HG03066 (cell line): ENCODE results near the gene BCL2L1.

Experiments
- ATAC-seq: cut with Tn5 transposase; IDR thresholded peaks from one replicate; pipeline ENCODE4 v1.9.1; 2021; ENCODE audit warnings: low read depth; ENCODE audit not compliant: unreplicated experiment

Gene BCL2L1

DNA sequence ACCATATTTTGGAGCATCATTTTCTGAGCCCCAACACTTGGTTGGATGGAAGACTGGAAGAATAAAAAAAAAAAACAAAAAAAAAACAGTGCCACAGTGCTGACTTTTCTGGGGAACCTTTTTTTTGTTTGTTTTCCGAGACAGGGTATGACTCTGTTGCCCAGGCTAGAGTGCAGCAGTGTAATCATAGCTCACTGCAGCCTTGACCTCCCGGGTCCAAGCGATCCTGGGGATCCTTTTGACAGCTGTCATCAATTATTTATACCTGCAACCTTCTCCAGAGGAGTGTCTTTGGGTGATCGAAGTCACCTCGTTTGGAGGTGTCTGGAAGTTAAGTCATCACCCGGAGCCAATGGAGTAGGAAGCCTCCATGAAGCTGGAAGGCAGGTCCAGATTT is 8.7 kb upstream of the BCL2L1 start:
- no peak for ATAC-seq

DNA sequence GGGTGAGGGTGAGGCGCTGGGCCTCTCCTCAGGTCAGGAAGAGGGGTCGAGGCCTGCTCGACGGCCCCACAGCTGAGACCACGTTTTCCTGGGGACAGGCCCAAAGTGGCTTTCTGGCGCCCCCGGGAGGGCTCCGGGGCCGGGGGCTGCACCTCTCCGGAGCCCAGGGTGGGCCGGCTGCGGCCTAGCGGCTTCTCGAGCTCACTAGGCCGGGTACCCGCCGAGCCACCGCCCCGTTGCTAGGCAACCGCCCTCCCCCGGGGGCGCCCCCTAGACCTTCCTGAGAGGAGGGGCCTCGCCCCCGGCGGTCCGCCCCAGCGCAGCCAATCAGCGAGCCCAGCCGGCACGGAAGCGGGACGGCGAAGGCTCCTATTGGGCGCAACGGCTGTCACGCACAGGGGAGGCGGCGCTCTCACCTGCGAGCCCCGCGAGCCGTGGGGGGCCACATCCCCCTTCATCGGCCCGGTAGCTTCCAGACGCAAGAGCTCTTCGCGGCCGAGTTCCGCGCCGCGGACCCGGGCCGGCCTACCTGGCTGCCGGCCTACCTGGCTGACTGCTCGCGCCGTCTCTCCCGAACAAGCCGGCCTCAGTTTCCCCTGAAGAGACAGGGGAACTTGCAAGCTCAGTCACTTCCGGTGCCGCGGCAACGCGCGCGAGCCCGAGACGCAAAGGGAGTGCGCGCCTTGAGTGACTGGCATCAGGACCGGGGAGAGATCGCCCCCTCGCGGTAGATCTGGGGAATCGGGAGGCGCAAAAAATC is 831 bp upstream of the BCL2L1 start:
- peak; percentile 74 for ATAC-seq

DNA sequence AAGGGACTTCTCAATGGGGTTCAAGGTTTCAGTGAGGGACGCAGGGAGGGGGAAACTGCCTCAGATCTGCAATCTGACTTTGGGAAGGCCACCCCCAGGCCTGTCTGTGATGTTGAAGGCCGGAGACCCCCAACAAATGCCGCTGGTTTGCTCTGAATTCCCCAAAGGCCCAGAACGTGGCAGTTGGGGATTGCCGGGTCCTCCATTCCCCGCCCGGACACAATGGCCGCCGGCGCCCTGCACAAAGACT is 326 bp upstream of the BCL2L1 start:
- ATAC-seq = peak; percentile 25

DNA sequence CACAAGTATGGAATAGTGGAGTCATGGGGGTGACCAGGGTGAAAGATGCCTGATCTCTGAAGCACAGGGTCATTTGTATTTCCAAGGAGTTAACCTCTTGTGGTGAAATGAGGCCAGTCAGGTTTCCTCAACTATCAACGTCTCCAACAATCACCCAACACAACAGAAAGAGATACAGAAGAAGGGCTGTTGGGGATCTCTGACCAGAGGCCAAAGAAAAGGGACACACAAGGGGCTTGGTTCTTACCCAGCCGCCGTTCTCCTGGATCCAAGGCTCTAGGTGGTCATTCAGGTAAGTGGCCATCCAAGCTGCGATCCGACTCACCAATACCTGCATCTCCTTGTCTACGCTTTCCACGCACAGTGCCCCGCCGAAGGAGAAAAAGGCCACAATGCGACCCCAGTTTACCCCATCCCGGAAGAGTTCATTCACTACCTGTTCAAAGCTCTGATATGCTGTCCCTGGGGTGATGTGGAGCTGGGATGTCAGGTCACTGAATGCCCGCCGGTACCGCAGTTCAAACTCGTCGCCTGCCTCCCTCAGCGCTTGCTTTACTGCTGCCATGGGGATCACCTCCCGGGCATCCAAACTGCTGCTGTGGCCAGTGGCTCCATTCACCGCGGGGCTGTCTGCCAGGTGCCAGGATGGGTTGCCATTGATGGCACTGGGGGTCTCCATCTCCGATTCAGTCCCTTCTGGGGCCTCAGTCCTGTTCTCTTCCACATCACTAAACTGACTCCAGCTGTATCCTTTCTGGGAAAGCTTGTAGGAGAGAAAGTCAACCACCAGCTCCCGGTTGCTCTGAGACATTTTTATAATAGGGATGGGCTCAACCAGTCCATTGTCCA is 1.0 kb downstream of the BCL2L1 start:
- no peak for ATAC-seq

DNA sequence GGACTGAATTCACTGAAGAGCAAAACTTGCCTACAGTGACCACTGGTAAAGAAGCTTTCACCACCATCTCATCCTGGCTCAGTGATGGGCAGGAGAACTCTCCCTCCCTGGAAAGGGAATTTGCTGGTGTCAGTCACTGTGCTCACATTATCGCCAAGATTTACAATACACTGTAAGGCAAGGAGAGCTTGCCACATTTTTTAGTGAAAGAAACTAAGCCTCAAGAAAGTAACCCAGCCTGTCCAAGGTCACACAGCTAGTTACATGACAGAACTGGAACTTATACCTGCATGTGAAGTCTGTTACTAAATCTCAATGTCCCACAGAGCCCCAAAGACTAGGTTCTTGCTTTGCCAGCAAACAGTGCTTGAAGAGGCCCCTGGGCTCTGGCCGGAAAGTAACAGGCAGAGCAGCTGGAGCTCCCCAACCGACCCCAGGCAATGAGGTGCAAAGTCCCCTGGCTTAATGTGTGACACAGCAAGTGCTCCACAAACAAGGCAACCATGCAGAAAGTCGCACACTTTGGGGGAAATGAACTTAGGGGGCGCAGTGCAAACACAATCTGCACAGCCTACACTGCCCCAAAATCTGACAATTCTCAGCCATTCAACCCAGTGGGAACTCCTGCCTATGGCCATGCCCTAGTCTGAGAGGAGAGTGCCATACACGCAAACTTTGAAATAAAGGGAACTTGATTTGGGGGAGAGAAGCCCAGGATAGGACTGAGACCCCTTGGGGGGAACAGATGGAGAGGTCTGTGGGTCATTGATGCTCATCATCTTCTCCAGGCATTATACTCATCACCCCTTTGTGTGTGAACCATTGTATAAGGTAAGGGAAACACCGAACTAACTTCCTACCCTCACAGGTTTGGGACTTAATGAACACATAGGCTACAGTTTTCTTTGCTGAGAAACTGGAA is 1.9 kb downstream of the BCL2L1 start:
- no peak for ATAC-seq

DNA sequence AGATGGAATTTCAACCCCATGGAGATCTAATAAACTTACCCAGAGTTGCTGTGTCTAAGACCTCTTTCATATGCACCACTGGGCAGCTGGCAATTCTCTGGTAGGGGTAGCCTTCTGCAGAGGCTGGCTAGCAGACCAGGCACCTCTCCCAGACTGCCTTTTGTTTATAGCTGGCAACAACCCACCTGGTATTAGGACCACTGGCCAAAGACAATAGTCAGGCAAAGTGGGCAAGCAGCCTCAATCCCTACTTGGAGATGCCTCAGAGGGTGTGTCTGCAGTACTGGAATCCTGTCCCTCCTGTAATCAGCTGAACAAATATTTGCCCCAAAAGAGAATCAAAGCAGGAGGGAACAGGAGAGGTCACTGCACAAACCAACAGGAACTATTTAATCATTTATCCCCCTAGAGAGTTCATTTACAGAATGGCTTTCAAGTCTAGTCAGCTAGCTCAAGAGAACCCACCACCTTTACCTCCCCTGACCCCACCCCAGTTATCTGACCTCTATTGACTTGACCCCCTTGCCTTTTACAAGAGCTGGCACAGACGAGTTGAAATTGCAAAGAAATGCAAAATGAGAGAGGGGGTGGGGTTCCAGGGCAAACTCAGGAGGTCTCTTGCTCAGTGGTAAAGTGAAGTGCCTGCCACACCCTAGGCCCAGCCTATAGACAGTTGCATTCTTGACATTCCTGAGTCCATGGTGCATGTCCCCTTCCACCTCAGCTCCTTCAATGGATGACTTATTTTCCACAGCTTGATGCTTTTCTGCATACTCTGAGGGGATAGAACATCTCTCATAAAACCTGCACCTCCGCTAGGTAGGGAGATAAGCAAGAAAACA is 2.8 kb downstream of the BCL2L1 start:
- ATAC-seq = no peak

DNA sequence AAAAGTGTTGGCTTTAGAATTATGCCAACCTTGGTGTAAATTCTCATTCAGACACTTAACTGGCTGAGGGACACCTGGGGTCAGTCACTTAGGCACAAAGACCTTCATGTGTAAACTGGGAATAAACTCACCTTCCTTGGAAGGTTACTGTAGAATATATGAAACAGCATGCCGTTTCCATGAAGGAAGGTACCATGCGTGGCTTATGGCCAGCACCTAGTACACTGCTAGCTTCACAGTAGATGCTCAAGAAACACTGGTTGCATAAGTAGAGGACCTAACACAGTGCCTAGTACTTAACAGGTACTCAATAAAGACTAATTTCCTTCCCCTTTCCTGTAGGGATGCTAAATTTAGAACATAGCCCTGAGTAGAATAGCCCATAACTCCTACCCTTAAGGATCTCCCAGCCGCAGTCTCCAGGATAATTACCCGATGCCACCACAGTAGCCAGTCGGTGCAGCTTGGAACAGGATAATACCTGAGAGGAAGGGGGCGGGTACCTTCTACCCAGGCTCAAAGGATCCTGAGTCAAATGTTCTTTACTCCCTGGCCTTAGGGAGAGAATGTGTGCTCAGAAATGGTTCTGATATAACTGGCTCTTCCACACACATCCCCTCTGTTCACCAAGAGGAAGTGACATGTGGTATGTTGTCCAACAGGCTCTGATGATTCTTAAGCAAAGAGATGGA is 3.6 kb downstream of the BCL2L1 start:
- no peak for ATAC-seq

DNA sequence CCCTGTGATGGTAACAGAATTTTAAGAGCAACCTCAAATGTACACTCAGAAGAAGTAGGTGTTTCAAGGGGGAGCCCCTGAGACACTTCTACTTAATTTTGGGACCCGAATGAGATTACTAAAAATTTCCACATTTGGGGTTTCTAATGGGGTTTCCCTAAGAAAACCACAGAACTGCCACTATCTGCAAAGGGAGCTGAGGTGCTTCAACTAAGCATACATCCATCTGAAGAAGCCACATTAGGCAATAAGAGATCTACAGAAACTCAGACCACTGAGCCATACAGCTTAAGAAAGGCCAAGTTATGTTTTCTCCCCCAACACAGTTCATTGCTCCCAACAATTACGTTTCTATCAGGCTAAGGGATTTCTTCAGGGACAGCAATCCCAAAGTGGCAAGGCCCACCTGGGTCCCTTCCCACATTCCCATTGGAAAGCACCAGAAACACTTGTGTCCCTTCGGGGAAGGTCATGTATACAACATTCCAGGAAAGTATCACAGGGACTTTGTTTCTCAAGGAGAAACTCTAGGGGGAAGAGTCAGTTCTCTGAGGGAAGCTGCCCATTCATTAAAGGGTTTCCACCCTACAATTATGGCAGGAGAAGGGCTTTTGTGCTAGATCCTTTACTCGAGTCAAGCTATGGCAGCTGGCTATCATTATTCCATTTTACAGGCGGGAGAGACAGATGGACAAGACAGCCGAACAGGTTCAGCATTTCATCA is 5.0 kb downstream of the BCL2L1 start:
- ATAC-seq = peak; percentile 42

DNA sequence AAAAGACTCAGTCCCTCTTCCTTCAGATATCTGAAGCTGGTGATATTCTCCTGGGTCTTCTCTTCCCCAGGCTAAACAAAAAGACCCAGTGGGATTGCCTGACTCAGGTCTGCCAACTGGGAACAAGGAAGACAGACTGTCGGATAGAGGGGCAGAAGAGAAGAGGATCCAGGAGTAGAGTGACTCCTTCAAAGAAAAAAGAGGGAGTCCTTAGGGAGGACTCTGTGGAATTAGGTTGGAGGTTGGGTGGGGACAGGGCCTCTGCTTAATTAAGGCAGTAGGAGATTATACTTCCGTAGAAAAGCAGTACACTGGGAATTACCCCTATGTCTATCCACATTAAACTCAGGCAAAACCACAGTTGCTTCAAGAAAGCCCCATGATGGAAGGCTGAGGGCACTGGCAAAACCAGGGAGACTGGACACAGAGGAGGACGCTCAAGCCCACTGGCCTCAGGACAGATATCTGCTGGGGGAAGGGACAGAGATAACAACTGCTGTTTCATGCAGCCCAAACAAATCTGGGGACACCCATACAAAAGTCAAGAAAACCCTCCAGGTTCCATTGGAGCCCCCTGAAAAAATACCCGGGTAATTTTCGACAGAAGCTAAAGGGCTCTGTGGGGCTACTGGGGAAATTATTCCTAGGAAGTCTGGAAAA is 5.7 kb downstream of the BCL2L1 start:
- ATAC-seq = no peak

DNA sequence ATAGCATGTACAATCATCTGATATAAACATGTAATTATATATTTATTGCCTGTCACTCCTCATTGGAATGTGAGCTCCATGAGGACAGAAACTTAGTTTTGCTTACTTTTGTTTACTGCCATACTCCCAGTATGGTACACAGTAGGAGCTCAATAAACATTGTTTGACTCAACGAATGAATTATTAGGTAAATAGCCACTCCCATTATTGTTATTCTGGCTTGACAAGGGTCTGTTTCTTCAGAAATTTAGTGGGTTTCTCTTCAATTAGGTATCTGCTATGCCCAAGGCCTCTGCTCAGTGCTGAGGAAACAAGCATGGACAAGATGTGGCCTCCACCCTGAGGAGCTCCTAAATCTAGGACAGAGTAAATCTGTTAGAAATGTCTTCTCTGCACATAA is 6.3 kb downstream of the BCL2L1 start:
- ATAC-seq = no peak

DNA sequence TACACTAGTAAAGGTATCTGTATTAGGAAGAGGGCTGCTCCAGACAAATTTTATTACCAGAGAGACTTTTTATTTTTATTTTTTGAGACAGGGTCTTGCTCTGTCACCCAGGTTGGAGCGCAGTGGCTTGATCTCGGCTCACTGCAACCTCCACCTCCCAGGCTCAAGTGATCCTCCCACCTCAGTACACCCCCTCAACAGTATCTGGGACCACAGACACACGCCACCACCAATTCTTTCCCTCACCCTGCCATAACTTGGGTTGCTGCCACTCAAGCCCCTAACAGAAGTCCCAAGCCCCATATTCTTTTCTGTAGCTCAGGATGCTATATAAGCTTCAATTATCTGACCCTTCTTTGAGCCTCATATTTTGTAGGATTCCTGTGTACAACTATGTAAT is 6.9 kb downstream of the BCL2L1 start:
- ATAC-seq = no peak

DNA sequence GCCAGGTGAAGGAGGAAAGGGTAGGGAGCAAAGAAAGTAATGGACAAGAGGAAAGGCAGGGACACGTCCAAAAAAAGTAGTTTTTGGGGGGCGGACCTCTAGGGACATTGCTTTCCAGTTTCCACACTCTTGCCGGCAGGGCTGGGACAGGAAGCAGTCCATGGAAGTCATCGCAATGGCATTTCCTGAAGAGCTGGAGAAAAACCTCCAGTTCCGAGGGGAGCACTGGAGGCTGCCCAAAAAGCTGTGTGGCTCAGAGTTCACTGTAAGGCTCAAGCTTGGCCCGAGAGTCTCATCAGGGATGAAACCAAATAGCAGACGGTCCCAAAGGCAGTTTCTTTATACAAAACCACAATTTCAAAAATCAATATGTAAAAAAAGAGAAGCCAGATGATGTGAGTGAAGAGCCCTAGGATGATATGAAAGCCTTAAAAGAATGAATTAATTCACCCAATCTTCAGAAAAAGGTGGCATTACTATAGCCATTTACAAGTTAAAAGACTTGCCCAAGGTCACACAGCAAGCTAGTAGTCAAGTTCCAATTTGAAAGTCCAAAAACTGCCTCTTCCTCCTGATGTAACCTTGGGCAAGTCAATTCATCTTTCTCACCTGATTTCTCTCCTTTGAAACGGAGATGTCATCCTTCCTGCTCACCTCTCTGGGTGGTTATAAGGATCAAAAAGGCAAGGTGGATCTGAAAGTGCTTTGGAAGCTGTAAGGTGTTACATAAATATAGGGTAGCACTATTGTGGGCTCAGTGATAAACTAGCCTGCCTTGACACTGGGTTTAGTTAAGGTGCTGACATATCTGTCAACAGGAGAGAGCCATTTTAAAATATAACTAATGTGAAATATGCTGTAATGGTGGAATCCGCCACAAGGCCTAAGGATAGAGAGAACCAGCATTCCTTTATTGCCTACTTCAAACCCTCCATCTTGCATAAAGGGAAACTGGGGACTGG is 9.1 kb downstream of the BCL2L1 start:
- ATAC-seq = no peak

DNA sequence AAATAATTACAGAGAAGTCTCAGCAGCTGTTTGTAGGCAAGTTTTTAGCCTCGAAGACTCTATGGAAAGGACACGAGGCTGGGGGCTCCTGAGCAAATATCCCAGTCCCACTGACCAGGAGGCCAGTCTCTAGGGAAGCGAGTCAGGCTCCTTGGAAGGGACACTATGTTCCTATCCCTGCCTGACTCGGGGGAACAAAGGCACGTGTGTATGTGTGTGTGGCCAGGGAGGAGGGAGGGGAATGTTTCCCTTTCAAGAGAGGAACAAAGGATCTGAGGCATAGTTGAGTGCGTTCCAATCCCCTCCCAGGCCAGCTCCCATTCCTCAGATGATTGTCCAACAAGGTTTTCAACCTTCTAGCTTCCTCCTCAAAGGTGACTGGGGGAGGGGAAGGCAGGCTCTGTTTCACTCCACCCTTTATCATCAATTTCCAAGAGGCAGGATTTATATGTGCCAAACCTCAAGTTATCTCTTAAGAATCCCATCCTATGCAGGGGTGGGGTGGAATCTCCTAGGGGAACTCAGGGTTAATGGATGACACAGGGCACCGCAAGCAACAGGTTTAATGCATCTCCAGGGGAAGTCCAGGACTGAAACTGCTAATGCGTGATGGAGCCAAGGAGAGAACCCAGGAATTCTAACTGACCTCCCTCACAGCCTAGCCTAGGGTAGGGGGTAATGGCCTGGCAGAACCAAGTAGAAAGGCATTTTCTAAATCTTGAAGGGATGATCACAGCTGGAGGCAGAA is 9.9 kb downstream of the BCL2L1 start:
- no peak for ATAC-seq

DNA sequence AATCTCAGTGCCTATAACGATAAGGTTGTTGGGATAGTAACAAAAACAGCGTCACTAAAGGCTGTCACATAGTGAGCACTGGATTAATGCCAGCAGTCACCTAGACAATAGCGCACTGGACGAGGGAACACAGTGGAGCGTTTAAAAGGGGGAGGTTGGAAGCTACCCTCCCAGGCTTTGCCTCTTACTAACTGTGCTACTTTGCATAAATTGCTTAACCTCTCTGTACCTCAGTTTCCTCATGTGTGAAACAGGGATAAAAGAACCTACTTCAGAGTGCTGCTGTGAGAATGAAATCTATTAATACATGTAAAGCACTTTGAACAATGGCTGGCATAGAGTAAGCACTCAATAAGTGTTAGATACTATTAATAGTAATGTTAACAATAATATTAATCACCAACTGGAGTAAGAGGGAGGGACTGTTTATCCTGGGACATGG is 10.5 kb downstream of the BCL2L1 start:
- ATAC-seq = no peak

DNA sequence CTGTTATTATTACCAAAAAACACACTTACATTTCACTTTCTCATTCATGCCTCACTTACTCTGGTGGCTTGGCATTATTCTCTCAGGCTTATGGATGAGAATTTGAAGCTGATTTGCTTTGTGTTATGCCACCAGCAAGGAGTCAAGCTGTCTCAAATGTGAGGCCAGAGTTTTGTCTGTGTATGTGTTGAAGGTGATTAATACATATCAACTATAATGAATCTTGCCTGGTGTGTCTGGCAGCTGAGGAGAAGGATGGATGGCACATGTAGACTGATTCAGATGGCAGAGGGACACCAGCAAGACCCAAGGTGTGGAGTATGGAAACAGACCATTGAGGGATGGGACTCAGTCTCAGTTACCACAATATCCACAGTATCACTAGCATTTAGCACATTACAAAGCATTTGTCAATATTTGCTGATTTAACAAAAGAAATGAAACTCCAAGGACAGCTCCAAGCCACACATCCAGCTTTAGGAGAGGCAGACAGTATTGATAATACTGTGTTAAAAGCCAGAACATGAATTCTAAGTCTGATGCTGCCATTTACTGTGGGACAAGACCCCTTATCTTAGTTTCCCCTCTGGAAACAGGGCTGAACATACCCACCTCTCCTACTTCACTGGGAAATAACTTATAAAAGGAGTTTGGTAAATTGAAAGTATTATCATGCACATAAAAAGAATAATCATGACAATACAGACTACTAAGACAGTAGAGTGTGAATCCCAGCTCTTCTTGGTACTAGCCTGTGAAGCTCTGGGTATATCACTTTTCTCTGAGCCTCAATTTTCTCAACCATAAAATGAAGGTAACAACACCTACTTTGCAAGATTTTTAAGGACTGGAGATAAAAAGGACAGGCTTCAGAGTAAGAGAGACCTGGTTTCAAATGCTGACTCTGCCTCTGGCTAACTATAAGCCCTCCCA is 11.2 kb downstream of the BCL2L1 start:
- ATAC-seq = no peak
